Coronary artery (tissue), 2 donors: ENCODE results near the gene GASK1A.

ENCODE experiments used
- DNase-seq: peaks from one replicate; pipeline ENCODE4 v3.0.0-alpha.2; 2017; ENCODE audit warnings: low spot score
- H3K27ac ChIP-seq, 2 donors: fragments of 200-600 bp; sonication (generic); one replicate each; pipeline ENCODE4 v1.5.1; 2016 to 2019
- H3K4me3 ChIP-seq: fragments of 200-600 bp; sonication (generic); 2 replicates; pipeline ENCODE4 v1.5.1; 2016; ENCODE audit warnings: mild to moderate bottlenecking, moderate library complexity
- CTCF ChIP-seq: fragments of 200-600 bp; sonication (generic); IDR thresholded peaks from one replicate; pipeline ENCODE4 v1.5.1; 2019; ENCODE audit warnings: antibody characterized with exemption

The GASK1A gene

DNA sequence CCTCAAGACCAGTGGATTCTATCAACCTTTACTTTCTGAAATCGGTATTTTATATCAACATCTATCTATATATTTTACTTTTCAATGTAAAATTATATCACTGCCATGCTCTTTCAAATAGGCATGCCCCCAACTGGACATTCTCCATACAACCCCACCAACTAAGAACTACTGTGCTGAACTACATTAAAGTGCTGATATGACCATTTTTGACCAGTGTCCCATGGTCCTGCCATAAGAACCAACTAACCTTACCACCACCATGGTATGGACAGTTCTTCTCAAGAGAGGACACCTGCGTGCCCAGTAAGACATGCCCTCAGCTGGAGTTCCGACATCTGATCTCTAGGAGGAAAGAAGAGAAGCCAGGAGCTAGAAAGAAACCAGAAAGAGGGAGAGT, 111.1 kb downstream of the GASK1A start:
- no peak for DNase-seq
- peak overlapping the region in 1 of 2 donors; percentile 23 for H3K27ac ChIP-seq
- no peak for TF ChIP-seq CTCF
- H3K4me3 ChIP-seq = no peak overlapping the region

DNA sequence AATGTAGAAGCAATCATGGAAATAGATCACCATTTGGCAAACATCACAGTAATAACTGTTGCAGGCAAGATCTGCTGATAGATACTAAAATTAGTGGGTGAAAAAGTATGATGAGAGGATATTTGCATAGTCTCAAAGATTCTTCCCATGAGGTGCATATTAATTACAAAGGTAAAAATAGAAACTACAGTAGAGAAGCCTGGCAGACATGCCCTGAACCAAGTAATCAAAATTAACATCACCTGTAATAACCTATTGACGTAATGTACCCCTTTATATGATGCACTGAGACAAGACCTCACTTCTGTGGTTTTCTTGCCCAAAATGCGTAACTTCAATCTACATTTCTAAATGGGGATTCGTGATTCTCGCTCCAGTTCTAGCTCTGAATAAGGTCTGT, 112.4 kb downstream of the GASK1A start:
- Histone ChIP-seq H3K27ac (no peak overlapping the region), H3K4me3 (no peak overlapping the region)
- DNase-seq = no peak
- TF ChIP-seq CTCF = no peak

GRCh38 chr3:43093006-43093405, 113.9 kb downstream of the GASK1A start:
- H3K27ac ChIP-seq = no peak overlapping the region
- no peak overlapping the region for H3K4me3 ChIP-seq
- DNase-seq = no peak
- no peak for TF ChIP-seq CTCF

DNA sequence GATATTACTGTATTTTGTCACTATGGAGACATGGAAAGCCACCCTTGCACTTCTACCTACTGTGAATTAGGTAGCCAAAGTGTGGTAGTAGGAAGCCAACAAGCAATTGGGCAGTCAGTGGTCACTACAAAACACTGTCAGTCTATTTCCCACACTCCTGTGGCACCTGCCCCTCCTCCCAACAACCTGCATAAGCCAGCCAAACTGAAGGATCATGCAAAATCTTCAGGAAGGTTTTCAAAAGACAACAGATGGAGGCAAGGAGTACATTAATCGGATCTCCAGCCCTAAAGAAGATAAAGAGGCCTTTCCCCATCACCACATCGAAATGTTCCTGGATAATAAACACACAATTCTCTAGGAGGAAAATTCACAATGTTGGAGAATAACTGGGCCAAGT, 114.9 kb downstream of the GASK1A start:
- H3K27ac ChIP-seq = no peak overlapping the region
- TF ChIP-seq CTCF = no peak
- no peak overlapping the region for H3K4me3 ChIP-seq
- no peak for DNase-seq

GRCh38 chr3:43094381-43094780, 115.3 kb downstream of the GASK1A start:
- Histone ChIP-seq H3K4me3 (no peak overlapping the region), H3K27ac (no peak overlapping the region)
- no peak for TF ChIP-seq CTCF
- no peak for DNase-seq

- Histone ChIP-seq H3K27ac (no peak overlapping the region), H3K4me3 (no peak overlapping the region)
- TF ChIP-seq CTCF = no peak
- no peak for DNase-seq
Measured at GRCh38 chr3:43094851-43095250, 115.7 kb downstream of the GASK1A start.

- no peak overlapping the region for H3K4me3 ChIP-seq
- DNase-seq = no peak
- no peak for TF ChIP-seq CTCF
- H3K27ac ChIP-seq = no peak overlapping the region
Measured at GRCh38 chr3:43095370-43095769, 116.3 kb downstream of the GASK1A start.
